Endothelial cell of umbilical vein (primary cell): ENCODE data around the gene SMARCD2. TPM values are rescaled to one million over a fixed set of nuclear protein-coding genes. Genes with fewer than 3 reads are reported as not detected.

Experiments used
- BruUV-seq: library from RNA; stranded (reverse); fragments of 400-500 nt; replicated peaks from 2 replicates; lab custom pipeline; 2021; lab: Mats Ljungman, UMichigan
- CTCF ChIA-PET: fragments of 300-600, 350-600 bp; sonication (Branson Sonifier 250); formaldehyde crosslinking; loops from one replicate; lab custom pipeline; 2021; ENCODE audit warnings: antibody characterized with exemption, inconsistent platforms; lab: Charles Lee
- POLR2A ChIA-PET: fragments of 300-600, 350-600 bp; sonication (Branson Sonifier 250); formaldehyde crosslinking; loops from one replicate; lab custom pipeline; 2021; ENCODE audit warnings: antibody characterized with exemption, inconsistent platforms; lab: Charles Lee
- DNase-seq: peaks from one replicate; pipeline ENCODE4 v3.0.0-alpha.2; 2011; ENCODE audit warnings: low read depth, low spot score
- FAIRE-seq: peaks from 2 replicates; lab custom pipeline; 2011; peaks lifted over from hg19 to GRCh38; lab: Jason Lieb, UNC
- H2AFZ ChIP-seq: 2 replicates; pipeline ENCODE4 v1.6.0; 2012; ENCODE audit warnings: low read depth, low read length, control low read depth, inconsistent platforms
- H3K27ac ChIP-seq: 2 replicates; pipeline ENCODE4 v1.5.1; 2011; ENCODE audit warnings: low read depth, mild to moderate bottlenecking, control low read depth, low read length, moderate library complexity; ENCODE audit not compliant: insufficient read depth
- H3K27me3 ChIP-seq, 2 experiments: 2 replicates each; pipeline versions ENCODE4 v1.6.0 to v1.6.1; 2011; ENCODE audit warnings: low read length in 2 of 2, mixed read lengths in 1 of 2; ENCODE audit not compliant: control insufficient read depth in 2 of 2, insufficient read depth in 2 of 2
- H3K36me3 ChIP-seq, 2 experiments: 2 replicates in 1 of 2; 3 replicates in 1 of 2; pipeline ENCODE4 v1.5.1; 2011; ENCODE audit warnings: low read length in 2 of 2, mild to moderate bottlenecking in 1 of 2, moderate library complexity in 1 of 2; ENCODE audit not compliant: control insufficient read depth in 2 of 2, insufficient read depth in 2 of 2; ENCODE audit errors: extremely low read depth in 1 of 2
- H3K4me1 ChIP-seq: 3 replicates; pipeline ENCODE4 v1.5.1; 2011; ENCODE audit warnings: mild to moderate bottlenecking, low read length; ENCODE audit not compliant: control insufficient read depth, insufficient read depth; ENCODE audit errors: extremely low read depth
- H3K4me2 ChIP-seq: 2 replicates; pipeline ENCODE4 v1.6.1; 2011; ENCODE audit warnings: low read length, control low read depth, mixed read lengths; ENCODE audit not compliant: insufficient read depth
- H3K4me3 ChIP-seq, 3 experiments: fragments of 200-600 bp in 1 of 3; sonication (generic), shearing (Covaris generic) in 1 of 3; replicated peaks in 1 of 3; 2 replicates each; pipeline ENCODE4 v1.5.1; 2011 to 2016; ENCODE audit warnings: control low read depth in 3 of 3, low read length in 3 of 3, mild to moderate bottlenecking in 2 of 3, inconsistent platforms in 1 of 3, low read depth in 1 of 3, moderate library complexity in 1 of 3; ENCODE audit not compliant: insufficient read depth in 1 of 3
- H3K79me2 ChIP-seq: 2 replicates; pipeline ENCODE4 v1.6.0; 2012; ENCODE audit warnings: low read length, inconsistent platforms; ENCODE audit not compliant: control insufficient read depth, insufficient read depth
- H3K9ac ChIP-seq: replicated peaks from 2 replicates; pipeline ENCODE3; 2011; ENCODE audit warnings: low read length, control low read depth; ENCODE audit not compliant: insufficient read depth; ENCODE audit errors: extremely low read depth
- H3K9me1 ChIP-seq: replicated peaks from 3 replicates; pipeline ENCODE4 v1.6.0; 2011; ENCODE audit warnings: mild to moderate bottlenecking, low read length; ENCODE audit not compliant: control insufficient read depth, insufficient read depth; ENCODE audit errors: extremely low read depth
- H3K9me3 ChIP-seq: replicated peaks from 2 replicates; pipeline ENCODE4 v1.5.1; 2012; ENCODE audit warnings: low read length, inconsistent platforms; ENCODE audit not compliant: control insufficient read depth, insufficient read depth
- H4K20me1 ChIP-seq: replicated peaks from 2 replicates; pipeline ENCODE3; 2011; ENCODE audit warnings: mild to moderate bottlenecking, low read length; ENCODE audit not compliant: control insufficient read depth, insufficient read depth; ENCODE audit errors: extremely low read depth
- CTCF ChIP-seq, 2 donors: IDR thresholded peaks; 1 replicate in 1 of 2; 2 replicates in 1 of 2; pipeline ENCODE4 v1.5.1; 2011; ENCODE audit warnings: low read length in 2 of 2, mild to moderate bottlenecking in 2 of 2, moderate library complexity in 2 of 2, control low read depth in 1 of 2, inconsistent platforms in 1 of 2, low read depth in 1 of 2; ENCODE audit not compliant: insufficient read depth in 1 of 2; ENCODE audit errors: extremely low read depth in 1 of 2
- EZH2 ChIP-seq: IDR thresholded peaks from 2 replicates; pipeline ENCODE4 v1.6.1; 2012; ENCODE audit warnings: borderline replicate concordance, low read depth, mild to moderate bottlenecking, moderate library complexity, low read length, inconsistent platforms; ENCODE audit not compliant: severe bottlenecking
- FOS ChIP-seq: IDR thresholded peaks from 2 replicates; pipeline ENCODE4 v1.6.1; 2011; ENCODE audit warnings: mild to moderate bottlenecking, low read length, moderate library complexity, borderline replicate concordance; ENCODE audit not compliant: insufficient read depth
- GATA2 ChIP-seq: IDR thresholded peaks from 2 replicates; pipeline ENCODE4 v1.7.0; 2011; ENCODE audit warnings: low read depth, mild to moderate bottlenecking, moderate library complexity, mixed read lengths, low read length; ENCODE audit not compliant: insufficient read length, insufficient read depth
- JUN ChIP-seq: IDR thresholded peaks from 2 replicates; pipeline ENCODE4 v1.6.1; 2011; ENCODE audit warnings: borderline replicate concordance, low read depth; ENCODE audit not compliant: insufficient read length, insufficient read depth
- MAX ChIP-seq: IDR thresholded peaks from 2 replicates; pipeline ENCODE4 v1.6.1; 2011; ENCODE audit not compliant: insufficient read depth, insufficient read length
- MYC ChIP-seq: IDR thresholded peaks from one replicate; pipeline ENCODE4 v1.6.1; 2011; ENCODE audit warnings: mild to moderate bottlenecking, low read depth, low read length
- POLR2A ChIP-seq: IDR thresholded peaks from 2 replicates; pipeline ENCODE4 v1.6.1; 2012; ENCODE audit warnings: low read depth, mild to moderate bottlenecking, control low read depth, low read length
- POLR2AphosphoS5 ChIP-seq: IDR thresholded peaks from 2 replicates; pipeline ENCODE4 v1.6.1; 2012; ENCODE audit warnings: low read depth, mild to moderate bottlenecking, control low read depth, low read length, moderate library complexity; ENCODE audit not compliant: insufficient read depth
- dilution Hi-C: fragments of 300-500 bp; cut with MboI; formaldehyde crosslinking; loops from one replicate; pipeline ENCODE4 v1.15.0; 2019; ENCODE audit warnings: low sequenced_read_pairs; ENCODE audit not compliant: extremely low pct_ligation_motif_present
- intact Hi-C: fragments of 100-400 bp; cut with micrococcal nuclease; formaldehyde crosslinking; loops from one replicate; pipeline ENCODE4 v1.10.0; 2022
- polyA plus RNA-seq, 4 experiments: library from polyadenylated mRNA; depleted of rRNA in 3 of 4; stranded (reverse) in 3 of 4; unstranded in 1 of 4; fragments of >200 nt; gene quantifications; 2 replicates each; pipeline versions ENCODE4 v1.2.1 to v1.2.3, GENCODE V29; 2011 to 2012; ENCODE audit warnings: missing spikeins in 1 of 4
- total RNA-seq: library from RNA; stranded (reverse); gene quantifications from 2 replicates; pipeline ENCODE4 v1.2.3, GENCODE V29; 2021

Gene SMARCD2
- total and polyA plus RNA-seq, 2 donors (not counting 3 experiments of a cell fraction or from before 2014, with no cell fraction given) = 51.2 to 55.7 TPM

GRCh38 chr17:63830904-63831491, 11.5 kb downstream of the SMARCD2 start:
- Histone ChIP-seq H3K9me1 (no peaks in the 10 kb centered on the region), H3K4me2 (no peak overlapping the region), H3K9me3 (no peaks in the 10 kb centered on the region), H2AFZ (no peak overlapping the region), H3K79me2 (peaks cover 31% of the 10 kb centered on the region), H3K4me3 (no peak overlapping the region), H3K36me3 (peaks cover 29 to 58% of the 10 kb centered on the region in 2 experiments), H3K4me1 (peaks cover 16% of the 10 kb centered on the region), H3K27ac (no peak overlapping the region), H4K20me1 (no peaks in the 10 kb centered on the region), H3K9ac (no peak overlapping the region), H3K27me3 (no peaks in the 10 kb centered on the region)
- ChIA-PET POLR2A (no interaction called here), CTCF (interaction anchor here (1.6 kb wide), 1 partner anchor 28 kb away, joined by 3 read pairs; no protein-coding TSS in a partner anchor)
- intact Hi-C loops = no loop called here
- BruUV-seq = no TSS peak
- TF ChIP-seq CTCF (IDR thresholded peaks at IDR 0.05; ENCODE audit: extremely low read depth in 1 of 2, insufficient read depth in 1 of 2, low read depth in 1 of 2, low read length in 2 of 2) (no peak), MYC (no peak), FOS (no peak), EZH2 (no peak)
- FAIRE-seq (no peak), DNase-seq (no peak)
- dilution Hi-C loops = no loop called here

- intact Hi-C loops = no loop called here
- no peak overlapping the region for H3K4me2 ChIP-seq
- no peak for FAIRE-seq
- no peak overlapping the region for H3K27ac ChIP-seq
- BruUV-seq = no TSS peak
- TF ChIP-seq JUN (no peak), POLR2AphosphoS5 (no peak), FOS (no peak), CTCF (IDR thresholded peaks at IDR 0.05; ENCODE audit: extremely low read depth in 1 of 2, insufficient read depth in 1 of 2, low read depth in 1 of 2, low read length in 2 of 2) (no peak), MAX (no peak), EZH2 (no peak), GATA2 (no peak), POLR2A (no peak), MYC (no peak)
- POLR2A ChIA-PET = no interaction called here
- no peaks in the 10 kb centered on the region for H3K9me1 ChIP-seq
- H3K79me2 ChIP-seq = peaks cover 38% of the 10 kb centered on the region
- CTCF ChIA-PET = interaction anchor here (0.8 to 1.6 kb wide), 2 partner anchors 19 to 27 kb away, joined by 3 to 4 read pairs; no protein-coding TSS in a partner anchor
- H3K36me3 ChIP-seq = peaks cover 27 to 54% of the 10 kb centered on the region in 2 experiments
- no peak for DNase-seq
- H4K20me1 ChIP-seq = no peaks in the 10 kb centered on the region
- no peaks in the 10 kb centered on the region for H3K27me3 ChIP-seq
- H2AFZ ChIP-seq = no peak overlapping the region
- dilution Hi-C loops = no loop called here
- no peaks in the 10 kb centered on the region for H3K9me3 ChIP-seq
- H3K4me1 ChIP-seq = peaks cover 23% of the 10 kb centered on the region
- H3K9ac ChIP-seq = no peak overlapping the region
- H3K4me3 ChIP-seq = no peak overlapping the region
Observed at GRCh38 chr17:63830278-63830677, 12.2 kb downstream of the SMARCD2 start.
